GM20431 (cell line): ENCODE results near the gene CDK19.

ENCODE experiments used
- in situ Hi-C: fragments of 300-500 bp; cut with MseI, MboI; formaldehyde crosslinking; loops from one replicate; pipeline ENCODE4 v1.15.0; 2020; ENCODE audit warnings: low sequenced_read_pairs; ENCODE audit not compliant: unreplicated experiment

CDK19 gene

DNA sequence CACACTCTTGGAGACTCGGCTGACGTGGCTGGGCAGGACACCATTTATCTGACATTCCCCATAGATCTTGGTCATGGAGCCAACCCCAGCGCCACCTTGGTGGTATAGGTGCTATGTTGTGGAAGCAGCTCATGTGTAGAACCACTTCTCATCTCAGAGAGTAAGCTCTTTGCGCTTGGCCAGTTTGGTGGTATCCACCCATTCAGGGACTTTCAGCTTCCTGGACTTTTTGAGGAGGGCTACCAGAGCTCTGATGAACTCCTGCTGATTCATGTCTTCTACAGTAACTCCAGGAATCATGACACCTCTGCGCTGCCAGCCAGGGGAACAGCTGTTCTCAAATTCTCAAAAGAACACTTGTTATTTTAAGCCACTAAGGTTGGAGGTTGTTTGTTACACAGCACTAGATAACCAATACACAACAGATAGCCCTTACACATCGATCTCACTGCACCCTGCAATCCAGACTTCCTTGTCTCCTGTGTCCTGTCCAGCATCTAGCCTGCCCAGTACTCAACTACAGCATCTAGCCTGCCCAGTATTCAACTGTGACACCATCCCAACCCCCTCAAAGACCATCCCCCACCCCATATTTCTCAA, 252.9 kb downstream of the CDK19 start:
- in situ Hi-C loops, result no loop called here

GRCh38 chr6:110561696-110562095, 253.6 kb downstream of the CDK19 start:
- in situ Hi-C loops, result no loop called here

- in situ Hi-C loops, result no loop called here
Observed at GRCh38 chr6:110561008-110561396, 254.3 kb downstream of the CDK19 start.

DNA sequence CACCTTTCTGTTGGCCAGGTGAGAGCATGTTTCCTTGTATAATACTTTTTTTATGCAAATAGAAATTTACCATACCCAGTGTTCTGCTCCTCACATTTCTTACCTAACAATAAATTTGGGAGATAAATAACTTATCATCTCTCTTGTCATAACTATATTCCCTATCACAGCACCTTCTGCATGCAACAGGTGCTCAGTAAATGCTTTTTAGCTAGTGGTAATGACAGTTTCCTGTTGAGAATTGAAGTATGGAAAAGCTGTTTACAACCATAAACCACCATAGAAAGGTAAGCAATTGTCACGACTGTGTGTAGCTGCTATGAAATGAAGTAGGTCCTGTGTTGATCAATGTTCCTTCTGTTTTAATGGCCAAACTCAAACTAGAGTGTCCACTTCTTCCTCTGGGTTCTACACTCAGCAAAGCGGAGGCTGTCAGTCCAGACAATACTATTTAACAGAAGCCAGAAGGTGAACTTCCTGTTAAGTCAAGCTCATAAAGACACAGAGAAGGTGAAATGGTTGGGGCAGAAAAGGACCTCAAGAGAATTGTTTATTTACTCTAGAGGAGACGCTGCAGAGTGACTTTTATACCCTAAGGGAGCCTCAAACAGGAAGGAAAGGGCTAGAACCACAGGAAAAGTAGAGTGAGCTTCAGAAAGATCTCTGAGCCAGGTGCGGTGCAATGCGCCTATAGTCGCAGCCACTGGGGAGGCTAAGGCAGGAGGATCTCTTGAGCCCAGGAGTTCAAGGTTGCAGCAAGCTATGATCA, 254.8 kb downstream of the CDK19 start:
- in situ Hi-C loops, result no loop called here
